Activated B cell treated with CpG ODN at 0.5 μM for 24 hours (primary cell): ENCODE data around the gene MYPN. TPM values are rescaled to one million over a fixed set of nuclear protein-coding genes. Genes with fewer than 3 reads are reported as not detected.
A peak's percentile ranks its signal among the peaks of the same experiment; 100 is the strongest.

Source experiments
- ATAC-seq: fragments of 200-7000 bp; cut with Tn5 transposase; one replicate; pipeline ENCODE4 v1.10.0; 2021; ENCODE audit warnings: low read depth, mild to moderate bottlenecking, moderate library complexity
- CTCF ChIA-PET: fragments of 350-600 bp; sonication (Branson Sonifier 250); formaldehyde crosslinking; loops from one replicate; lab custom pipeline; 2021; ENCODE audit warnings: antibody characterized with exemption; lab: Charles Lee
- POLR2A ChIA-PET: fragments of 350-600 bp; sonication (Branson Sonifier 250); formaldehyde crosslinking; loops from one replicate; lab custom pipeline; 2021; ENCODE audit warnings: antibody characterized with exemption; lab: Charles Lee
- DNase-seq: peaks from one replicate; pipeline ENCODE4 v3.0.0; 2022
- H3K27ac Mint-ChIP-seq: one replicate; pipeline ENCODE4 v1.8.0; 2020; ENCODE audit warnings: mixed read lengths
- H3K27me3 Mint-ChIP-seq: one replicate; pipeline ENCODE4 v1.8.0; 2021; ENCODE audit warnings: mixed read lengths
- H3K36me3 Mint-ChIP-seq: one replicate; pipeline ENCODE4 v1.8.0; 2021; ENCODE audit warnings: low read depth, mixed read lengths
- H3K4me1 Mint-ChIP-seq: one replicate; pipeline ENCODE4 v1.8.0; 2021; ENCODE audit warnings: mixed read lengths
- H3K4me3 Mint-ChIP-seq: one replicate; pipeline ENCODE4 v1.8.0; 2020; ENCODE audit warnings: mild to moderate bottlenecking, mixed read lengths
- H3K9me3 Mint-ChIP-seq: one replicate; pipeline ENCODE4 v1.8.0; 2020; ENCODE audit warnings: mixed read lengths
- intact Hi-C: fragments of 100-400 bp; cut with micrococcal nuclease; formaldehyde crosslinking; loops from one replicate; pipeline ENCODE4 v1.15.1; 2024
- total RNA-seq: library from RNA; stranded (reverse); gene quantifications from 2 replicates; pipeline ENCODE4 v1.2.3, GENCODE V29; 2022
- TF ChIP-seq, protein P1 (sequence below): fragments of 200-600 bp; IDR thresholded peaks from one replicate; pipeline ENCODE4 v1.8.0; 2022; ENCODE audit warnings: antibody characterized with exemption, mild to moderate bottlenecking

The MYPN gene
- total RNA-seq, 1 donor from 2014 or later, result not detected

DNA sequence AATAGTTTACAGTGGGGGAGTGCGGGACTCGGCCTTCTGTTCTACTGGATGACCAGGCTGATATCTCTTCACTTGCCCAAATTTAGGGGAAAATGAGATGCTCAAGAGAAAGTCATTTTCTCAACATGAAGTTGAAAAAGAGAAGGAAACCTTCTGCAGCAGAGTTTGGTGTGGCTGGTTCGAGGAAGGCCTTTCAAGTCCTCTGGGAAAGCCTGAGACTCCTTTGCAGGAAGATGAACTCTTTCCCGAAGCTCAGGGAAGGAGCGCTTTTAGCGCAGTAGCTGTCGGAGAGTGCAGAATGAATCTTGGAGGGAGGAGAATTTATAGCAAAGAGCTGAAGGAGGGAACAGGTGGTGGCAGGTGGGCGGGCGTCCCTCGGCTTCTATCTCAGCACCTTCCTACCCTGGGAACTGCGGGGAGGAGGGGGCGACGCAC lies 122.5 kb downstream of the MYPN start, which contains the start of gene ATOH7:
ATOH7 (minus strand) TSS at position 297 of the 435 bp plus-strand sequence. CDS start 436 bp downstream, outside the sequence.
- no peaks in the 10 kb centered on the region for H3K36me3 Mint-ChIP-seq
- TF ChIP-seq, protein P1, sequence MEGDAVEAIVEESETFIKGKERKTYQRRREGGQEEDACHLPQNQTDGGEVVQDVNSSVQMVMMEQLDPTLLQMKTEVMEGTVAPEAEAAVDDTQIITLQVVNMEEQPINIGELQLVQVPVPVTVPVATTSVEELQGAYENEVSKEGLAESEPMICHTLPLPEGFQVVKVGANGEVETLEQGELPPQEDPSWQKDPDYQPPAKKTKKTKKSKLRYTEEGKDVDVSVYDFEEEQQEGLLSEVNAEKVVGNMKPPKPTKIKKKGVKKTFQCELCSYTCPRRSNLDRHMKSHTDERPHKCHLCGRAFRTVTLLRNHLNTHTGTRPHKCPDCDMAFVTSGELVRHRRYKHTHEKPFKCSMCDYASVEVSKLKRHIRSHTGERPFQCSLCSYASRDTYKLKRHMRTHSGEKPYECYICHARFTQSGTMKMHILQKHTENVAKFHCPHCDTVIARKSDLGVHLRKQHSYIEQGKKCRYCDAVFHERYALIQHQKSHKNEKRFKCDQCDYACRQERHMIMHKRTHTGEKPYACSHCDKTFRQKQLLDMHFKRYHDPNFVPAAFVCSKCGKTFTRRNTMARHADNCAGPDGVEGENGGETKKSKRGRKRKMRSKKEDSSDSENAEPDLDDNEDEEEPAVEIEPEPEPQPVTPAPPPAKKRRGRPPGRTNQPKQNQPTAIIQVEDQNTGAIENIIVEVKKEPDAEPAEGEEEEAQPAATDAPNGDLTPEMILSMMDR, result no peak
- peak within 1 kb of the TSS; percentile 81 for H3K4me3 Mint-ChIP-seq
- ATAC-seq (no peak), DNase-seq (no peak)
- ChIA-PET CTCF (interaction anchor here (2.8 kb wide), 1 partner anchor 70 kb away, joined by 24 read pairs; no protein-coding TSS in a partner anchor), POLR2A (no interaction called here)
- H3K9me3 Mint-ChIP-seq, result no peaks in the 10 kb centered on the region
- H3K27me3 Mint-ChIP-seq, result peaks cover 38% of the 10 kb centered on the region
- no peak within 1 kb of the TSS for H3K27ac Mint-ChIP-seq
- intact Hi-C loops, result loop anchor here (1.0 to 5.0 kb wide), 2 partner anchors 70 to 99 kb away; no protein-coding TSS in a partner anchor
- peaks cover 8% of the 10 kb centered on the region for H3K4me1 Mint-ChIP-seq

DNA sequence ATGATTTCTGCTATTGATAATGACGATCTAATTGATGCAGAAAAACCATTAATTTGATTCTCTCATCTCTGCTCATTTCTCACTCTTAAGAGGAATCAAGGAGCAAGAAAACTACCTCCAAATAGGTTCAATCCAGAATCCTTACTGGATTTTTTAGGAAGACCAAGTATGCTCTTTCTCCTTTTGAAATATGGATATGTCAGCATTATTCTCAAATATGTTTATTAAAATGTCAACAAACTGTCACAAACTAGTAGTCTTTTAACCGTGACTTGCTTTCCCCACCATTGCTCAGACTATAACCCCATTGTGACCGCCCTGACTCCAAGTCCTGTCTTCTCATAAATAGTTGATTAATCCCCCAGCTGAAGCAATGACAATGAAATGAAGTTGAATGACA lies 123.8 kb downstream of the MYPN start:
- ChIA-PET POLR2A (no interaction called here), CTCF (no interaction called here)
- DNase-seq (no peak), ATAC-seq (no peak)
- Mint-ChIP-seq H3K9me3 (no peaks in the 10 kb centered on the region), H3K4me1 (peaks cover 8% of the 10 kb centered on the region), H3K4me3 (no peak overlapping the region), H3K27ac (no peak overlapping the region), H3K36me3 (no peaks in the 10 kb centered on the region), H3K27me3 (peaks cover 33% of the 10 kb centered on the region)
- intact Hi-C loops, result loop anchor here (5.0 kb wide), 1 partner anchor 69 kb away; no protein-coding TSS in a partner anchor
- TF ChIP-seq, protein P1, result no peak

DNA sequence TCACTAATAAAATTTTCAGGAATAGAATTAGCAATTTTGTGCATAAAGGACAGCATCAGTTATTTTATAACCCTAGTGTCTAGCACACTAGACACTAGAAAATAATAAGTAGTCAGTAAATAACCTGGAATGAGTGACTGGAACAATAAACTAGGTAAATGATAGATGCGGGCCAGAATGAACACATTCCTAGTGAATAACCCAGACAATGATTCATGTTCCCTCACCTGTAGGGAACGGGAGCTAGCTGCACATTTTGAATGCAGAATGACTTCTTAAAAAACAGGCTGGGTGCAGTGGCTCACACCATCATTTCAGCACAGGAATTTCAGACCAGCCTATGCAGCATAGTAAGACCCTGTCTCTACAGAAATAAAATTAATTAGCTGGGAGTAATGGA lies 125.8 kb downstream of the MYPN start:
- Mint-ChIP-seq H3K4me1 (peaks cover 8% of the 10 kb centered on the region), H3K4me3 (no peak overlapping the region), H3K36me3 (no peaks in the 10 kb centered on the region), H3K27ac (no peak overlapping the region), H3K27me3 (peaks cover 25% of the 10 kb centered on the region), H3K9me3 (no peaks in the 10 kb centered on the region)
- POLR2A ChIA-PET, result interaction anchor here (0.6 kb wide), 1 partner anchor 217 kb away, joined by 4 read pairs; no protein-coding TSS in a partner anchor
- intact Hi-C loops, result no loop called here
- TF ChIP-seq, protein P1, result no peak
- DNase-seq (no peak), ATAC-seq (no peak)
- CTCF ChIA-PET, result no interaction called here

GRCh38 chr10:68235581-68235980 lies 126.3 kb downstream of the MYPN start:
- ATAC-seq (no peak), DNase-seq (no peak)
- Mint-ChIP-seq H3K36me3 (no peaks in the 10 kb centered on the region), H3K9me3 (no peaks in the 10 kb centered on the region), H3K27me3 (peaks cover 23% of the 10 kb centered on the region), H3K27ac (no peak overlapping the region), H3K4me3 (no peak overlapping the region), H3K4me1 (peaks cover 7% of the 10 kb centered on the region)
- intact Hi-C loops, result no loop called here
- TF ChIP-seq, protein P1, result no peak
- POLR2A ChIA-PET, result interaction anchor here (0.6 kb wide), 1 partner anchor 218 kb away, joined by 4 read pairs; no protein-coding TSS in a partner anchor
- CTCF ChIA-PET, result interaction anchor here (0.9 kb wide), 1 partner anchor 71 kb away, joined by 3 read pairs; no protein-coding TSS in a partner anchor

DNA sequence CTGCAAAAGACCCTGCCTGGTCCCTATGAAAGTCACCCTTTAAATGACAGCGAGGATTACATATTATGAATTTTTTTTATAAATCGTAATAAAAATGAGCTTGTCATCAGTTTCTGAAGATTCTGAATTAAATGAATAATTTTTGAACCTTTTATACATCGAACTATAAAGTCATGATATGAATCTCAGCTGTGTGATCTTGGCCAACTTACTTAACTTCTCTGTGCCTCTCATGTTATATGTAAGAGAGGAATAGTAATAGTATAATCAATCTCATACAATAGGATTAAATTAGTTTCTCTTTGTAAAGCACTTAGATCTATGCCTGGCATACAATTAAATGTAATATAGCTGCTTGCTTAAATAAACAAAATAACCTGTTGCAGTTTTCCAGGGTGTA lies 127.9 kb downstream of the MYPN start:
- Mint-ChIP-seq H3K27ac (no peak overlapping the region), H3K27me3 (peaks cover 15% of the 10 kb centered on the region), H3K4me1 (no peaks in the 10 kb centered on the region), H3K4me3 (no peak overlapping the region), H3K9me3 (no peaks in the 10 kb centered on the region), H3K36me3 (no peaks in the 10 kb centered on the region)
- TF ChIP-seq, protein P1, result no peak
- intact Hi-C loops, result no loop called here
- DNase-seq, result no peak
- POLR2A ChIA-PET, result no interaction called here
- ATAC-seq, result no peak
- CTCF ChIA-PET, result no interaction called here
